Stimulated activated CD4-positive, alpha-beta T cell treated with anti-CD3 and anti-CD28 coated beads, Interleukin-2, amount 100 ng/mL, for 4 hours (primary cell): ENCODE data around the gene LPO.

ENCODE experiments used
- DNase-seq: peaks from one replicate; pipeline ENCODE4 v3.0.0-alpha.2; 2020; ENCODE audit warnings: low read depth

LPO gene

GRCh38 chr17:58238147-58238634, at the start of gene LPO:
Gene LPO (plus strand): TSS chr17:58238584. CDS start chr17:58242980, 4,396 bp downstream.
- no peak for DNase-seq

- DNase-seq, result no peak
Observed at GRCh38 chr17:58189436-58190146, 48.8 kb upstream of the LPO start.

GRCh38 chr17:58191241-58191896, 47.0 kb upstream of the LPO start:
- no peak for DNase-seq

DNA sequence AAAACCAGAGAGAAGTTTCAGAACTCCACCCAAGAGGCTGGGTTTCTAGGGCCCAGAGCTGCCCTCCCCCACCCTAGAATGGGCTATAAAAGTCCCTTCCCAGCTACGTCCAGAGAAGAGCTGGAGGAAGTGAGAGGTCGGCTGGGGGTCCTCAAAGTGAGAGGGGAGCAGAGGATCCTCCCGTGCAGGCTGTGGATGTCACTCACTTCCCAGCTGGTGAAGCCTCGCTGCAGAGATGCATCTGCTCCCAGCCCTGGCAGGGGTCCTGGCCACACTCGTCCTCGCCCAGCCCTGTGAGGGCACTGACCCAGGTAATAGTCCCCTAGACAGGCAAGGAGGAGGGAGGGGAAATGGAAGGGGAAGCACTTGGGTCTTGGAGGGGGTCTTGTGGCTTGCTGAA, 45.8 kb upstream of the LPO start, which contains the start of gene EPX:
Gene EPX (plus strand): TSS at position 115 of the 400 bp plus-strand sequence. CDS start 121 bp downstream, at position 236.
- DNase-seq, result no peak

- no peak for DNase-seq
Observed at GRCh38 chr17:58193641-58194255, 44.6 kb upstream of the LPO start.

DNA sequence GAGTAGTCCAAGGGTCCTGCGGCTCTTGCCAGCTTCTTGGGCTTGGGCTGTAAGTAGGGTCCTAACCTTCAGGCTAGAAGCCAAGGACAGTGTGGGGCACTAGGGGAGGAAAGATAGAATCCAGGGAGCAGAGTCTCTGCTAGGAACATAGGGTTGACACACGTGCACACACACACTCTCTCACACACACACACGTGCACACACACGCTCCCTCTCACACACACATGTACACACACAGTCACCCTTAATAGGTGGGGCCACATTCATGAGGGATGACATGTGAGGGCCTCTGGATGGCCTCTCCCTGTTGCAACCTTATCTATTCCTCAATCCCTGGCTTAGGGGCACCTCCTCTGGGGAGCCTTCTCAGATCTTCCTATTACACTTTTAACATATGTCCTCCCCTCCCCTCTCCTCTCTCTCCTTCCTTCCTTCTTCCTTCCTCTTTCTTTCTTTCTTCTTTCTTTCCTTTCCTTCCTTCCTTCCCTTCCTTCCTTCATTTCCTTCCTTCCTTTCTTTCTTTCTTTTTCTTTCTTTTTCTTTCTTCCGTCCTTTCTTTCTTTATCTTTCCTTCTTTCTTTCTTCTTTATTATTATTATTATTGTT, 42.8 kb upstream of the LPO start:
- no peak for DNase-seq

- DNase-seq, result no peak
Observed at GRCh38 chr17:58196610-58197009, 41.8 kb upstream of the LPO start.

- peak; percentile 36 for DNase-seq
Observed at GRCh38 chr17:58200024-58200633, 38.3 kb upstream of the LPO start.

DNA sequence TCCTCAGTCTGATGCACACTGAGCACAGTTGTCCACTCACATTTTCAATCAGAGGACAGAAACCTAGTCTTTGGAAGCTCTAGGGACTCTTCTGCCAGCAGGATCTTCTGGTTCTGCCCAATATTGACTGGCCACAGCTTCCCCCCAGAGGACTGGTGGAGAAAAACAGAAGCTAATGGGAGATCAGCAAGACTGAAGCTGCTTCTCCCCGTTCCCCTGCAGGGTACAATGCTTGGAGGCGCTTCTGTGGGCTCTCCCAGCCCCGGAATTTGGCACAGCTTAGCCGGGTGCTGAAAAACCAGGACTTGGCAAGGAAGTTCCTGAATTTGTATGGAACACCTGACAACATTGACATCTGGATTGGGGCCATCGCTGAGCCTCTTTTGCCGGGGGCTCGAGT, 35.5 kb upstream of the LPO start:
- DNase-seq, result no peak

- DNase-seq, result no peak
Observed at GRCh38 chr17:58204796-58205195, 33.6 kb upstream of the LPO start.

- DNase-seq, result no peak
Observed at GRCh38 chr17:58205936-58206335, 32.4 kb upstream of the LPO start.

- DNase-seq, result no peak
Observed at GRCh38 chr17:58207451-58207850, 30.9 kb upstream of the LPO start.

DNA sequence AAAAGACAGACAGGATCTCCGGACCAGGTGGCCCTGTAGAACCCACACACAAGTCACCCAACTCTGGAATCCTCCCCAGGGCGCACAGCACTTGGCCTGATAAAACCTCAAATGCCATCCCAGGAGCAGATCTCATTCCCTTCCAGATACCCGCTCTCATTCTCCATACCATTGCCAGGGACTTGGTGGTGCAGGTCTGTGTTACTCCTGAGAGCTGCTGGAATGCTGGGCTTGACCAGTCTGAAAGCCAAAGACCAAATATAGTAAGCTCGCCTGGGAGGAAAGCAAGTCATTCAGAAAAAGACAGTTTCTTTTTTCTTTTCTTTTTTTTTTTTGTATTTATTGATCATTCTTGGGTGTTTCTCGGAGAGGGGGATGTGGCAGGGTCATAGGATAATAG, 30.0 kb upstream of the LPO start:
- no peak for DNase-seq

- DNase-seq, result no peak
Observed at GRCh38 chr17:58210922-58211321, 27.5 kb upstream of the LPO start.

- DNase-seq, result no peak
Observed at GRCh38 chr17:58215685-58216084, 22.7 kb upstream of the LPO start.

GRCh38 chr17:58217766-58218165, 20.6 kb upstream of the LPO start:
- DNase-seq, result no peak

DNA sequence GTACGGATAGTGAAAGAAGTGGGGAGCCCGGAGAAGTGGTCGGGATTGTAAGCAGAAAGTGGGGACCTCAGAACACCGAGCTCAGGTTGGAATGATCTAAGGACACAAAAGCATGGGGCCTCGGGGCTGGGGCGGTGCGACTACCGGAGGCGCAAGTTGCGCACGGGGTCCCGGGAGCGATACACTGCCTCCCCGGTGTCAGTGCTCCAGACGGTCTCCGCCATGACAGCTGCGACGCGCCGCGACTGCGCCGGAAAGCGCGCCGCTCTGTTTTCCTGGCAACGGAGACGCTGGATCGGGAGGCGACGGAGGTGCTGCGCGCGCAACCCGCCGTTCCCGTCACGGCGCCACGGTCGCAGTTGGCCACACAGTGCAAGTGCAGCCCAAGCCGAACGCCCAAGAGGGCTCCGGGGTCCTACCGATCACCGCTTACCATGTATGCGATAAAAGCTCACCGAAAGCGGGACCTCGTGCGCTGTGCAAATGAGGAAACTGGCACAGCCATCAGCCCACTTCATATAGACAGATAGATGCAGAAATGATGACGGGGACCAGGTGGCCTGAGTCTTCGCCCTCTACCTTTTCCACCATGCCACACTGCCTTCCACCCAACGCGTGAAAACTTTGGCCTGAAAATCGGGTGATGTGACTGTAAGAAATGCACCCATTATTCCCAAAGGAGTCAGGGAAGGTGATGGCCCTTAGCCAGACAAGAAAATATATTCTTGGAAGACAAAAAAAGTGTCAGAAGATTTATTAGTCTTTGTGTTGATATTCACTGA, 19.2 kb upstream of the LPO start, which contains the start of gene MKS1:
Gene MKS1 (minus strand): TSS at position 249 of the 782 bp plus-strand sequence. CDS start 25 bp downstream, at position 224.
- peak; percentile 87 for DNase-seq

GRCh38 chr17:58219789-58220183, 18.6 kb upstream of the LPO start:
- no peak for DNase-seq

- DNase-seq, result no peak
Observed at GRCh38 chr17:58224315-58224714, 14.1 kb upstream of the LPO start.

GRCh38 chr17:58227733-58228132, 10.7 kb upstream of the LPO start:
- no peak for DNase-seq

DNA sequence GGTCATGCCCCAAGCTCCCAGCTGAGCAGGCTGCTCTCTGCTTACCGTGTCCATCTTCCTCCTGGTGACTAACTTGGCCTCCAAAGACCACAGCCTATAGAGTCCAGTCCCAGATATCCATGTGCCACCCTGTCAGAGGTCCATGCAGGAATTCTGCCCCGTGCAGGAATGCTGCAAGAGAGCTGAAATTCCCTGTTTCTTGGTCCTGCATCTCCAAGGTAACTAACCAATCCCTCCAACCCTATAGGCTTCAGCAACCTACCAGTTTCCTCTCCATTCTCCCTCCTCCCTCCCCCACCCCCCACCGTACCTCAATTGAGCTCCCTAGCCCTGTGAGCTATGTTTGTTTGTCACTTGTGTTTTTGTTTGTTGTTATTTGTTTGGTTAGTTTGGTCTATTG, 9.7 kb upstream of the LPO start:
- no peak for DNase-seq
